GM12892 (cell line): ENCODE data around the gene GNL3.

Source experiments
- POLR2A ChIP-seq: IDR thresholded peaks from 2 replicates; pipeline ENCODE4 v1.6.1; 2011; ENCODE audit warnings: low read depth, low read length, control low read depth
- POLR2AphosphoS5 ChIP-seq: IDR thresholded peaks from 2 replicates; pipeline ENCODE4 v1.6.1; 2011; ENCODE audit warnings: low read depth, low read length, control low read depth

- TF ChIP-seq POLR2A (no peak), POLR2AphosphoS5 (no peak)
Observed at GRCh38 chr3:52739730-52740129, 53.9 kb downstream of the GNL3 start.
